ENCODE measurements around the gene IQSEC1.

Gene IQSEC1

GRCh38 chr3:12940854-12941253, 132.4 kb downstream of the IQSEC1 start:
- Mint-ChIP-seq H3K4me1 (peaks cover 31% of the 10 kb centered on the region), H3K4me3 (no peak overlapping the region), H3K36me3 (ENCODE audit: low read depth) (peaks cover 5% of the 10 kb centered on the region), H3K27me3 (ENCODE audit: low read depth, poor library complexity) (no peaks in the 10 kb centered on the region), H3K27ac (no peak overlapping the region), H3K9me3 (no peaks in the 10 kb centered on the region)
- DNase-seq: no peak
- TF ChIP-seq CTCF (IDR thresholded peaks at IDR 0.05): no peak

- no peaks in the 10 kb centered on the region for H3K27me3 Mint-ChIP-seq (ENCODE audit: low read depth, poor library complexity)
- H3K36me3 Mint-ChIP-seq (ENCODE audit: low read depth): peaks cover 5% of the 10 kb centered on the region
- H3K9me3 Mint-ChIP-seq: no peaks in the 10 kb centered on the region
- peak overlapping the region; percentile 85 for H3K27ac Mint-ChIP-seq
- no peak overlapping the region for H3K4me3 Mint-ChIP-seq
- H3K4me1 Mint-ChIP-seq: peaks cover 17% of the 10 kb centered on the region
- TF ChIP-seq CTCF (IDR thresholded peaks at IDR 0.05): no peak
- no peak for DNase-seq
Observed at GRCh38 chr3:12939137-12939536, 134.1 kb downstream of the IQSEC1 start.

- Mint-ChIP-seq H3K36me3 (ENCODE audit: low read depth) (peaks cover 5% of the 10 kb centered on the region), H3K27ac (peak overlapping the region; percentile 85), H3K4me3 (no peak overlapping the region), H3K27me3 (ENCODE audit: low read depth, poor library complexity) (no peaks in the 10 kb centered on the region), H3K4me1 (peaks cover 9% of the 10 kb centered on the region), H3K9me3 (no peaks in the 10 kb centered on the region)
- TF ChIP-seq CTCF (IDR thresholded peaks at IDR 0.05): no peak
- no peak for DNase-seq
Observed at GRCh38 chr3:12938258-12938711, 134.9 kb downstream of the IQSEC1 start.

- H3K27ac Mint-ChIP-seq: no peak overlapping the region
Observed at GRCh38 chr3:12935861-12936830, 137.1 kb downstream of the IQSEC1 start.

GRCh38 chr3:12935023-12935860, 138.0 kb downstream of the IQSEC1 start:
- Mint-ChIP-seq H3K9me3 (no peaks in the 10 kb centered on the region), H3K36me3 (ENCODE audit: low read depth) (peaks cover 3% of the 10 kb centered on the region), H3K27me3 (ENCODE audit: low read depth, poor library complexity) (no peaks in the 10 kb centered on the region), H3K27ac (no peak overlapping the region), H3K4me3 (no peak overlapping the region), H3K4me1 (peaks cover 4% of the 10 kb centered on the region)
- TF ChIP-seq CTCF (IDR thresholded peaks at IDR 0.05): no peak
- no peak for DNase-seq

More at GRCh38 chr3:12935861-12936830, 137.1 kb downstream of the IQSEC1 start:
- DNase-seq: no peak
- Mint-ChIP-seq H3K36me3 (ENCODE audit: low read depth) (peaks cover 5% of the 10 kb centered on the region), H3K9me3 (no peaks in the 10 kb centered on the region), H3K4me3 (no peak overlapping the region), H3K4me1 (peaks cover 4% of the 10 kb centered on the region), H3K27me3 (ENCODE audit: low read depth, poor library complexity) (no peaks in the 10 kb centered on the region)
- TF ChIP-seq CTCF (IDR thresholded peaks at IDR 0.05): no peak

All from nephron progenitor cell (in vitro differentiated cells).